HG03280 (cell line): Measurements from ENCODE around the gene GALNT2.

Experiments
- ATAC-seq: cut with Tn5 transposase; IDR thresholded peaks from one replicate; pipeline ENCODE4 v1.9.1; 2021; ENCODE audit warnings: mild to moderate bottlenecking, moderate library complexity; ENCODE audit not compliant: unreplicated experiment

The GALNT2 gene

GRCh38 chr1:230270559-230271281, 203.7 kb downstream of the GALNT2 start:
- no peak for ATAC-seq

DNA sequence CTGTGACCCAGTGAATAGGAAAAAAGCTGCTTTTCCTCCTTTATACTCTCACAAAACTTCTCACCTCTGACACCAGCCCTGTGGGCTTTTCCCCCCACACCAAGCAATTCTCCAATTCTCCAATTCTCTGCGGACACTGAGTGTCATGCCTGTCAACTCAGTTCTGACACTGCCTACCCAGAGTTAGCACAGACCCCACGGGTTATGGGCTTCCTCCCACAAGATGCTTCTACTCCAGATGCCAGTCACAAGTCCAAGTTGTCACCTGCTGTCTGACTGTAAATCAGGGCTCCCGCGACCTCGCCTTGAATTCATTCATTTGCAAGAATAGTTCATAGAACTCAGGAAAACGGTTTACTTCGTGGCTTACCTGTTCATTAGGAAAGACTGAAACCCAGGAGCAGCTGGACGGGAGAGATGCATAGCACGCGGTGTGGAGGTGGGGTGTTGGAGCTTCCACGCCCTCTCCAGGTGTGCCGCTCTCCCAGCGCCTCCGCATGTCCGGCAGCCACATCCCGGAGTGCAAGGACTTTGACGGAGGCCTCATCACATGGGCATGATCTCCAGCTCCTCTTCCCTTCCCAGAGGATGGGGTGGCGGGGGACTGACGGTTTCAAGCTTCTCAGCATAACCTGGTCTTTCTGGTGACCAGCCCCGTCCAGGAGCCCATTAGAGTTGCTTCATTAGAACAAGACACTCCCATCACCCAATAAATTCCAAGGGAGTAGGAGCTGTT, 204.4 kb downstream of the GALNT2 start:
- ATAC-seq: no peak

DNA sequence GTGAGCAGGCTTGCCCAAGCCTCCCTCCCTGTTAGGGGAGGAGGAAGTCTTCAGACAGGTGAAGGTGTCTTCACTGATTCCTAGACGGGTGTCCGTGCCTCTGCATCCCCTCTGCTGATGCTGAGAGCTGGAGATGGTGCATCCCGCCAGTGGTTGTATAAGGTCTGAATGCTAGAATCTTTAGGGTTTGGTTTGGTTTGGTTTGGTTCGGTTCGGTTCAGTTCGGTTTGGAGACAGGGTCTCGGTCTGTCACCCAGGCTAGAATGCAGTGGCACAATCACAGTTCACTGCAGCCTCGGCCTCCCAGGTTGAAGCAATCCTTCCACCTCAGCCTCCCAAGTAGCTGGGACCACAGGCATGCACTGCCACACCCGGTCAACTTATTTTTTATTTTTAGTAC, 205.5 kb downstream of the GALNT2 start:
- ATAC-seq: no peak

DNA sequence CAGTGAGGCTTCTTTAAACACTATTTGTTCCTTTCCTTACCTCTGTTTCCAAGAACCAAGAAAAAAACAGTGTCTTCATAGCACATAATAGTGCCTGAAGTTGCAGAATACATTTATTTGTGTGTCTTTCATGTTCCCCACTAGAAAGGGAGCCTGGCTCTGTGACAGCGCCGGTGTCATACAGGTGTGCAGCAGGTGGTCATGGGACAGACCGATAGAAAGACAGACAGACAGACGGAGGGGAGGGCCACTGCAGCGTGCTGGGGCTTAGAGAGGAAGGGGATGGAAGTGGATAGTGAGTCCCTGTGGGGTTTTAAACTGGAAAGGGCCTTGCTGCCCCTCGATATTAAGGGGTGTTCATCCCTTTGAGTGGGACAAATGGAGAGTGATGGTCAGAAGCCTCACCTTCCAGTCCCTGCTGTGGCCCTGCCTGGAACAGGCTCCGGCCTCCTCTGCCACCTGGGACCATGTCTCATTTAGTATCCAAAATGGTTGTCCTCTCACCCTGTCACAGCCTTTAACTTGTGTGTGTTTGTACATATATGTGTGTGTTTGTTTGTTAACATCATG, 206.2 kb downstream of the GALNT2 start:
- ATAC-seq: no peak

- no peak for ATAC-seq
Measured at GRCh38 chr1:230274254-230274653, 207.2 kb downstream of the GALNT2 start.

DNA sequence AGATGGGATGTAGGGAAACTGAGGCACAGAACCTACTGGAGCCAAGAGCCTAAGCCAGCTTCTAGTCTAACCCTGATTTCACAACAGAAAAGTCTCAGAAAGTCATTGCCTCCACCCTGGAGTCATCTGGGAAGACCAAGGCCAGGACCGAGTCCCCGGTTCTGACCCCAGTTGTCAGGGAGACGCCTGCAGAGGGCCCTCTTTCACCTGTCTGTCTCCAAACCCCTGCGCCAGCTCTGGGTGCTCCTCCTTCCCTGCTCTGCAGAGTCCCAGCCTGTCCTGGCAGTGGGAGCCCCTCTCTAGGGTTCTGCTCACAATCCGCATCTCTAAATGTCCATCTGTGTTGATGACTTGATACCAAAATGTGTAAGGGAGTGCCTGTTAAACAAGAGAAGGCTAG, 209.4 kb downstream of the GALNT2 start:
- no peak for ATAC-seq

GRCh38 chr1:230277201-230278025, 210.4 kb downstream of the GALNT2 start:
- no peak for ATAC-seq

GRCh38 chr1:230278376-230278775, 211.3 kb downstream of the GALNT2 start:
- ATAC-seq: no peak

- no peak for ATAC-seq
Measured at GRCh38 chr1:230278871-230279582, 212.0 kb downstream of the GALNT2 start.

GRCh38 chr1:230279583-230279945, 212.5 kb downstream of the GALNT2 start:
- ATAC-seq: no peak

- no peak for ATAC-seq
Measured at GRCh38 chr1:230280054-230280795, 213.2 kb downstream of the GALNT2 start.

DNA sequence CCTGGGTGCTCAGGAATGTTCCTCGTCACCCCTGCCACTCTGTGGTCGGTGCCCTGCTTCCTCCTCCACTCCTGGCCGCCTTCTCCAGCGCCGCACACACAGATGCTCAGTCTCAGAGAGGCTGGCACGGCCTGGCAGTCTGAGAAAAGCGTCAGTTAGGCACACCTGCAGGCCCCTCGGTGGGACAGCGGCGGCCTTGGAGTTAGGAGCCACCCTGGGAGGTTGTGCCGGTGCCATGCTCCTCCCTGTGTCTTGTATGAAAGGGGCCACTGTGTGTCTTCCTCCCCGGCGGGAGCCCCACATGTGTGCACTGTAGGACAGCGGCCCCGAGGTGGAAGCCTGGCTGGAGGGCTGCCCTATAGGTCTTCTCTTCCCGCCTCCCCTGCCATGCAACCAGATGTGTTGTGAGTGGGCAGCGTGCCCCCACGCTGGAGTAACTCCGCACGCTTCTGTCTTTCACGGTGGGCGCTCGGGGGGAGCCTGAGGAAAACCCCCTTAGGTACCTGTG, 213.9 kb downstream of the GALNT2 start:
- no peak for ATAC-seq

GRCh38 chr1:230281556-230281955, 214.5 kb downstream of the GALNT2 start:
- no peak for ATAC-seq

- no peak for ATAC-seq
Measured at GRCh38 chr1:230282157-230282556, 215.1 kb downstream of the GALNT2 start.

- no peak for ATAC-seq
Measured at GRCh38 chr1:230283678-230284077, 216.6 kb downstream of the GALNT2 start.

DNA sequence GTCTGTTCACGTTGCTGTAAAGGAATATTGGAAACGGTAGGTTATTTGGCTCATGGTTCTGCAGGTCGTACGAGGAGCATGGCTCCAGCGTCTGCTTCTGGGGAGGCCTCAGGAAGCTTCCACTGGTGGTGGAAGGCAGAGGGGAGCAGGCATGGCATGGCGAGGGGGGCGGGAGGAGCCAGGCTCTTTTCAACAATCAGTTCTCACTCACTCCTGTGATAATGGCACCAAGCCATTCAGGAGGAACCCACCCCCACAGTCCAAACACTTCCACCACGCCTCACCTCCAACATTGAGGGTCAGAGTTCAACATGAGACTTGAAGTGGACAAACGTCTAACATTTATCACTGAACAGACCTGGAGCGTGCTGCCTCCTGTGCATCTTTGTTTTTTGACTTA, 217.9 kb downstream of the GALNT2 start:
- ATAC-seq: no peak

- no peak for ATAC-seq
Measured at GRCh38 chr1:230285351-230285750, 218.3 kb downstream of the GALNT2 start.

GRCh38 chr1:230286166-230286889, 219.3 kb downstream of the GALNT2 start:
- ATAC-seq: no peak

GRCh38 chr1:230286890-230287269, 219.8 kb downstream of the GALNT2 start:
- no peak for ATAC-seq
